Measurements from ENCODE around the gene NTMT1. TPM values are rescaled to one million over a fixed set of nuclear protein-coding genes. Genes with fewer than 3 reads are reported as not detected.
A peak's percentile ranks its signal among the peaks of the same experiment; 100 is the strongest.

Gene NTMT1
- total and polyA plus RNA-seq, 8 donors = 19.5 to 35.4 (median 24.7) TPM

DNA sequence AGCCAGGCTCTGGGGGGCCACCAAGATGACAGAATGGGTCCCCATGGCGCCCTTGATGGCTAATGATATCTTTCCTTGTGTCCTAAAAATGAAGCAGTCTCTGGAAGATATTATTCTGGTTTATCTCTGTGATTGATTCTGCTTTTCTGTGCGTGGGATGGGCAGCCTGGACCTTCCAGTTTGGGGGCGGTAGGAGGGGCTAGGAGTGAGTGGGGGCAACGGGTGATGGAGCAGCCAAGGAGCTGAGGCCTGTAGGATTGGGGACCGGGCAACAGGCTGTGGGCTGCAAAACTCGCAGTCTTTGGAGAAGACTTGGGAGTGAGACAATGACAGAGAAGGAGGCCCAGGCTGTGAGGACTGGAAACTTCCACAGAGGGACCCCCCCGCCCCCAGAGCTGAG, 48.3 kb downstream of the NTMT1 start:
- no peak for ATAC-seq
- H3K36me3 ChIP-seq = no peaks in the 10 kb centered on the region
- intact Hi-C loops (cut with DNase I) = no loop called here
- DNase-seq = peak in 1 of 4 donors; percentile 58
- no peak overlapping the region for H3K27ac ChIP-seq
- H3K27me3 ChIP-seq = peaks cover 0 to 61% of the 10 kb centered on the region in 2 donors
- H3K4me1 ChIP-seq = no peaks in the 10 kb centered on the region
- H3K4me3 ChIP-seq = no peak overlapping the region
- TF ChIP-seq, protein P1, sequence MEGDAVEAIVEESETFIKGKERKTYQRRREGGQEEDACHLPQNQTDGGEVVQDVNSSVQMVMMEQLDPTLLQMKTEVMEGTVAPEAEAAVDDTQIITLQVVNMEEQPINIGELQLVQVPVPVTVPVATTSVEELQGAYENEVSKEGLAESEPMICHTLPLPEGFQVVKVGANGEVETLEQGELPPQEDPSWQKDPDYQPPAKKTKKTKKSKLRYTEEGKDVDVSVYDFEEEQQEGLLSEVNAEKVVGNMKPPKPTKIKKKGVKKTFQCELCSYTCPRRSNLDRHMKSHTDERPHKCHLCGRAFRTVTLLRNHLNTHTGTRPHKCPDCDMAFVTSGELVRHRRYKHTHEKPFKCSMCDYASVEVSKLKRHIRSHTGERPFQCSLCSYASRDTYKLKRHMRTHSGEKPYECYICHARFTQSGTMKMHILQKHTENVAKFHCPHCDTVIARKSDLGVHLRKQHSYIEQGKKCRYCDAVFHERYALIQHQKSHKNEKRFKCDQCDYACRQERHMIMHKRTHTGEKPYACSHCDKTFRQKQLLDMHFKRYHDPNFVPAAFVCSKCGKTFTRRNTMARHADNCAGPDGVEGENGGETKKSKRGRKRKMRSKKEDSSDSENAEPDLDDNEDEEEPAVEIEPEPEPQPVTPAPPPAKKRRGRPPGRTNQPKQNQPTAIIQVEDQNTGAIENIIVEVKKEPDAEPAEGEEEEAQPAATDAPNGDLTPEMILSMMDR (IDR thresholded peaks at IDR 0.05) = no peak
- H3K9me3 ChIP-seq = no peaks in the 10 kb centered on the region

DNA sequence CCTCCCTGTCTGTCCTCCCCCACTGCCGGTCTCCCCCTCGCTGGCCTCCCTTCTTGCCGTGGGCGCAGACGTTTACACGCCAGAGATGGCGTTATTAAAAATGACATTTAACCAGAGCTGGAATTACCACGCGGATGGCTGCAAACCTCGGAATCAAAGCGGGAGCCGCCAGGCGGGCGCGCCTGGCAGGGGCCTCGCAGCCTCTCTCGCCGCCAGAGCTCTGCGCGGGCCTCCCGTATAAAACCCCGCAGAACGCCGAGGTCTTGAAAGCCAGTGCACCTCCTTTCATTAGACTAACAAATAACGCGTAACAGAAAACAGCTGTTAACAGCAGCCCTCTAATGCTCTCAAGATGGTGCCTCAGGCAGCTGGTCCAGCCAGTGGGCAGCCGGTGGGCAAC, 49.7 kb downstream of the NTMT1 start:
- TF ChIP-seq, protein P1 (IDR thresholded peaks at IDR 0.05) = no peak
- intact Hi-C loops (cut with DNase I) = no loop called here
- ATAC-seq = no peak
- peak in 1 of 4 donors; percentile 32 for DNase-seq
- no peak overlapping the region for H3K27ac ChIP-seq
- no peaks in the 10 kb centered on the region for H3K4me1 ChIP-seq
- peaks cover 0 to 67% of the 10 kb centered on the region in 2 donors for H3K27me3 ChIP-seq
- no peaks in the 10 kb centered on the region for H3K9me3 ChIP-seq
- H3K4me3 ChIP-seq = no peak overlapping the region
- no peaks in the 10 kb centered on the region for H3K36me3 ChIP-seq

DNA sequence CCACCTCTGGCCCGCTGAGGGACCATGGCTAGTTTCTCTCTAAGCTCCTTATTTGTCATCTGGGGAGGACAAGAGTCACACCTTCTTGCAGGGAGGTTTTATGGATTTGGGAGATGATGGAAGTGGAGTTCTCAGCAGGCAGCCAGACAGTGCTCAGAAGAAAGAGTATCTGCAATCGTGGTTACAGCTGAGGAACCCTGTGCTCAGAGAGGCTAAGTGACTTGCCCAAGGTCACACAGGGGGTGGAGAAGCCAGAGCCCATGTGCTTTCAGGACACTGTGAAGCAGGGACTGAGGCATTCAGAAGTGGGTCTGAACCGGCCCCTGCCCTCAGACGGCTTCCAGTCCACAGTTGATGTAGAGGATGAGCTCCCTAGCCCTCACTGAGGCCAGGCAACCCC, 50.3 kb downstream of the NTMT1 start:
- Histone ChIP-seq H3K27me3 (peaks cover 0 to 73% of the 10 kb centered on the region in 2 donors), H3K9me3 (no peaks in the 10 kb centered on the region), H3K4me1 (no peaks in the 10 kb centered on the region), H3K27ac (no peak overlapping the region), H3K4me3 (no peak overlapping the region), H3K36me3 (no peaks in the 10 kb centered on the region)
- intact Hi-C loops (cut with DNase I) = no loop called here
- DNase-seq = no peak
- TF ChIP-seq, protein P1 (IDR thresholded peaks at IDR 0.05) = no peak
- no peak for ATAC-seq

DNA sequence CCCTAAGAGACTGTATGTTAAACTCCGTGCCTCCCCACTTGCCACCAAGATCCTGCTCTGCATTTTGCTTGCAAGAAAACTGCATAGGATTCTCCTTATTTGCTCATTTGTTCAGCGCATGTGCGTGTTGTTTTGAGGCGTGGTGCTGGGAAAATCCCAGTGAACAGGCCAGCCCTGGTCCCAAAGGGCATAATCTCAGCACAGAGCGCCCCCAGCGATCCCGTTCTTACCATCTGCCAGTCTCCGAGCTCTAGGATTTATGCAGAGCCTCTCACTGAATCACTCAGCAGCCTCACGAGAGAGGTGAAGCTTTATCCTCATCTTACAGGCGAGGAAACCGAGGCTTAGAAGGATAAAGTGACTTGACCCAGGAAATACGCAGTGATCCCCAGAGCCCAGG, 51.0 kb downstream of the NTMT1 start:
- no peaks in the 10 kb centered on the region for H3K36me3 ChIP-seq
- DNase-seq (no peak), ATAC-seq (no peak)
- peaks cover 0 to 77% of the 10 kb centered on the region in 2 donors for H3K27me3 ChIP-seq
- H3K4me3 ChIP-seq = no peak overlapping the region
- TF ChIP-seq, protein P1 (IDR thresholded peaks at IDR 0.05) = no peak
- H3K9me3 ChIP-seq = no peaks in the 10 kb centered on the region
- intact Hi-C loops (cut with DNase I) = no loop called here
- H3K27ac ChIP-seq = no peak overlapping the region
- H3K4me1 ChIP-seq = no peaks in the 10 kb centered on the region

DNA sequence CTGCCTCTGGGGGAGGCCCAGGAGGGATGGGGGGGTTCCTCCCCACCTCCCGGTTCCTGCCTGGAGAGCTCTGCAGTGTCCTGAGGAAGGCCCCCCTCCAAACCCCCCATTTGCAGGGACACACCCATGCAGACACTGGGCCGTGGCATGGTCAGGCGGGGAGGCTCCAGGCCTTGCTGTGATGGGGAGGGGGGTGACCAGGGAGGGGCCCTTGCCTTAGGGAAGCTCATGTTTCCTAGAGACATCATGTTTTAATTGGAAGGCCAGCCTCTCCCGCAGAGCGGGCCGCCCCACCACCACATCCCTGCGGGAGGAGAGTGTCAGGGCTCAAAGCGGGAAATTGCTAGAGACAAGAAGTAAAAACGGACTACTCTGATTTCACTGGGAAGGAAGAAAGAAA, 51.5 kb downstream of the NTMT1 start:
- TF ChIP-seq, protein P1 (IDR thresholded peaks at IDR 0.05) = no peak
- intact Hi-C loops (cut with DNase I) = no loop called here
- DNase-seq = peak in 1 of 4 donors; percentile 52
- Histone ChIP-seq H3K36me3 (no peaks in the 10 kb centered on the region), H3K27ac (no peak overlapping the region), H3K4me3 (no peak overlapping the region), H3K4me1 (no peaks in the 10 kb centered on the region), H3K27me3 (peaks cover 0 to 81% of the 10 kb centered on the region in 2 donors), H3K9me3 (no peaks in the 10 kb centered on the region)
- ATAC-seq = no peak

Measured in left lung (tissue), 10 donors.